ENCODE results near the gene DESI1. TPM values are rescaled to one million over a fixed set of nuclear protein-coding genes. Genes with fewer than 3 reads are reported as not detected.

DESI1 gene
- total RNA-seq, 2 experiments from 2014 or later: 48.0 to 55.1 TPM

DNA sequence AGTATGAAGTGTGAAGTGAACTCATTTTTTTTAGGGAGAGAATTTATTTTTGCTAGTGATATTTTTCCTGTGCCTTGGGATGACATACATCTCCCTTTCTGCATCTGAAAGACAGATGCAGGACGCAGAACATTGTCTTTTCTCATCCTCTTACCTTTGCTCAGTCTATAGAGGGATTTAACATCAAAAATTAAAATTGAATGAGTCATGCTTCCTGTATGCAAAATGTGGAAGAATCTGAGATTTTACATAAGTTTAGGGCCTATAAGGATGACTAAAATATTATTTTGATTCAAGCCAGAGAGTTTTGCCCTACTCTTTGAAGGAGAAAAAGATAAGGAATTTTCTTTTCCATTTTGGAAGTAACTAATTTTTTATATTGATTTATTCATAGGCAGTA is 27.6 kb upstream of the DESI1 start:
- Mint-ChIP-seq H3K36me3 (ENCODE audit: low read depth) (peaks cover 37% of the 10 kb centered on the region), H3K9me3 (no peaks in the 10 kb centered on the region), H3K27ac (peak overlapping the region; percentile 72), H3K4me1 (ENCODE audit: low read depth) (peaks cover 13% of the 10 kb centered on the region), H3K4me3 (no peak overlapping the region), H3K27me3 (no peaks in the 10 kb centered on the region)
- intact Hi-C loops (cut with micrococcal nuclease): no loop called here
- no peak for DNase-seq
- POLR2A ChIA-PET: interaction anchor here (1.2 kb wide), 1 partner anchor 10 kb away, joined by 3 read pairs; no protein-coding TSS in a partner anchor
- CTCF ChIA-PET: interaction anchor here (2.0 kb wide), 1 partner anchor 19 kb away, joined by 6 read pairs; no protein-coding TSS in a partner anchor
- no peak for ATAC-seq
- TF ChIP-seq, protein P1, sequence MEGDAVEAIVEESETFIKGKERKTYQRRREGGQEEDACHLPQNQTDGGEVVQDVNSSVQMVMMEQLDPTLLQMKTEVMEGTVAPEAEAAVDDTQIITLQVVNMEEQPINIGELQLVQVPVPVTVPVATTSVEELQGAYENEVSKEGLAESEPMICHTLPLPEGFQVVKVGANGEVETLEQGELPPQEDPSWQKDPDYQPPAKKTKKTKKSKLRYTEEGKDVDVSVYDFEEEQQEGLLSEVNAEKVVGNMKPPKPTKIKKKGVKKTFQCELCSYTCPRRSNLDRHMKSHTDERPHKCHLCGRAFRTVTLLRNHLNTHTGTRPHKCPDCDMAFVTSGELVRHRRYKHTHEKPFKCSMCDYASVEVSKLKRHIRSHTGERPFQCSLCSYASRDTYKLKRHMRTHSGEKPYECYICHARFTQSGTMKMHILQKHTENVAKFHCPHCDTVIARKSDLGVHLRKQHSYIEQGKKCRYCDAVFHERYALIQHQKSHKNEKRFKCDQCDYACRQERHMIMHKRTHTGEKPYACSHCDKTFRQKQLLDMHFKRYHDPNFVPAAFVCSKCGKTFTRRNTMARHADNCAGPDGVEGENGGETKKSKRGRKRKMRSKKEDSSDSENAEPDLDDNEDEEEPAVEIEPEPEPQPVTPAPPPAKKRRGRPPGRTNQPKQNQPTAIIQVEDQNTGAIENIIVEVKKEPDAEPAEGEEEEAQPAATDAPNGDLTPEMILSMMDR (IDR thresholded peaks at IDR 0.05): no peak

DNA sequence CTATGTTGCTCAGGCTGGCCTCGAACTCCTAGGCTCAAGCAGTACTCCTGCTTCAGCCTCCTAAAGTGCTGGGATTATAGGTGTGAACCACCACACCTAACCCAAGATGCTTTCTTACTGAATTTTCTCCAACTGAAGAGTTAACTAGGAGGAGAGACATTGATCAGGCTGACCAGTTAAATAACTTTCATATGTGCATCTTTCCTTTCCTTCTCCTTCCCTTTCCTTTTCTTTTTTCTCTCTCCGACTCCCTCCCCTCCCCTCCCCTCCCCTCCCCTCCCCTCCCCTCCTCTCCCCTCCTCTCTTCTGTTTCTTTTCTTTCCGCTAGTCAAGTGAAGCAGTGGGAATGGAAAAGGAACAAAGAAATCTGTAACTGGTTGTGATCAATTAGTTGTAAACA is 26.9 kb upstream of the DESI1 start:
- intact Hi-C loops (cut with micrococcal nuclease): no loop called here
- peaks cover 36% of the 10 kb centered on the region for H3K36me3 Mint-ChIP-seq (ENCODE audit: low read depth)
- CTCF ChIA-PET: interaction anchor here (2.0 kb wide), 1 partner anchor 19 kb away, joined by 6 read pairs; no protein-coding TSS in a partner anchor

DNA sequence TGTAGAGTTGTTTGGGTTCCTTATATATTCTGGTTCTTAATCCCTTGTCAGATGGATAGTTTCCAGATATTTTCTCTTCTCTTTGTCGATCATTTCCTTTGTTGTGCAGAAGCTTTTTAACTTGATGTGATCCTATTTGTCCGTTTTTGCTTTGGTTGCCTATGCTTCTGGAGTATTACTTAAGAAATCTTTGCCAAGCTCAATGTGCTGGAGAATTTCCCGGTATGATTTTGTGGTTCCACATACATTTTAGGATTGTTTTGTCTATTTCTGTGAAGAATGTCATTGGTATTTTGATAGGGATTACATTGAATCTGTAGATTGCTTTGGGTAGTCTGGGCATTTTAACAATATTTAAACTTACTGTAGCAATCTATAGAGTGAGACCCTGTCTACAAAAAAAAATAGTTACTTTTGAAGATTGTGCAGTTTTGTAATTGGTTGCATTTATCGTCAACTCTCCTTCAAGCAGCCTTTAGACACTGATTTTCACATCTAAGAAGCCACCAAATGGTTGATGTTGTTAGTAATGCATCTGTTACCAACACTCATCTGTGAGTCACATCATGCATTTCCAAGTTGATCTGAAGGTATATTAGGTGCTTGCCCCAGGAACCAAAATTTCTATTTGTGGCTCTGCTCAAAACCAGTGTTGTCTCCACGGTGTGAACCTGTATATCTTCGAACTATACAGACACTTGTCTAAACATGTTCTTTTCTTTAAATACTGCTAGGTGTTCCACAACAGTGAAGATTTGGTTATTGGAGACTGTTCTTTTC is 21.7 kb upstream of the DESI1 start:
- intact Hi-C loops (cut with micrococcal nuclease): no loop called here
- Mint-ChIP-seq H3K27ac (no peak overlapping the region), H3K4me1 (ENCODE audit: low read depth) (peaks cover 5% of the 10 kb centered on the region), H3K9me3 (no peaks in the 10 kb centered on the region), H3K36me3 (ENCODE audit: low read depth) (peaks cover 44% of the 10 kb centered on the region), H3K27me3 (no peaks in the 10 kb centered on the region), H3K4me3 (no peak overlapping the region)
- ChIA-PET CTCF (interaction anchor here (0.8 to 1.2 kb wide), 2 partner anchors 12 to 24 kb away, joined by 3 read pairs; no protein-coding TSS in a partner anchor), POLR2A (interaction anchor here (1.1 to 1.5 kb wide), 3 partner anchors 15 to 18 kb away, joined by 3 to 4 read pairs (median 4); no protein-coding TSS in a partner anchor)
- TF ChIP-seq, protein P1 (IDR thresholded peaks at IDR 0.05): no peak
- ATAC-seq: no peak
- no peak for DNase-seq

More for the DNA sequence above, 26.9 kb upstream of the DESI1 start:
- no peaks in the 10 kb centered on the region for H3K27me3 Mint-ChIP-seq
- TF ChIP-seq, protein P1 (IDR thresholded peaks at IDR 0.05): no peak
- POLR2A ChIA-PET: no interaction called here
- DNase-seq (no peak), ATAC-seq (no peak)
- H3K9me3 Mint-ChIP-seq: no peaks in the 10 kb centered on the region
- peaks cover 13% of the 10 kb centered on the region for H3K4me1 Mint-ChIP-seq (ENCODE audit: low read depth)
- no peak overlapping the region for H3K4me3 Mint-ChIP-seq
- peak overlapping the region; percentile 72 for H3K27ac Mint-ChIP-seq

DNA sequence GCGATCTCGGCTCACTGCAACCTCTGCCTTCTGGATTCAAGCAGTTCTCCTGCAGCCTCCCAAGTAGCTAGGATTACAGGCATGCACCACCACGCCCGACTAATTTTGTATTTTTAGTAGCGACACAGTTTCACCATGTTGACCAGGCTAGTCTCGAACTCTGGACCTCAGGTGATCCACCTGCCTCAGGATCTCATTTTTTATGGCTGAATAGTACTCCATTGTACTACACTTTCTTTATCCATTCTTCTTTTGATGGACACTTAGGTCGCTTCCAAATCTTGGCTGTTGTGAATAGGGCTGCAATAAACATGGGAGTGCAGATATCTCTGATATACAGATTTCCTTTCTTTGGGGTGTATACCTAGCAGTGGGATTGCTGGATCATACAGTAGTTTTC is 21.0 kb upstream of the DESI1 start:
- intact Hi-C loops (cut with micrococcal nuclease): no loop called here
- Mint-ChIP-seq H3K9me3 (no peaks in the 10 kb centered on the region), H3K36me3 (ENCODE audit: low read depth) (peaks cover 45% of the 10 kb centered on the region), H3K4me3 (no peak overlapping the region), H3K27me3 (no peaks in the 10 kb centered on the region), H3K4me1 (ENCODE audit: low read depth) (peaks cover 4% of the 10 kb centered on the region), H3K27ac (no peak overlapping the region)
- ATAC-seq: no peak
- ChIA-PET CTCF (interaction anchor here (0.8 kb wide), 1 partner anchor 13 kb away, joined by 3 read pairs; no protein-coding TSS in a partner anchor), POLR2A (no interaction called here)
- TF ChIP-seq, protein P1 (IDR thresholded peaks at IDR 0.05): no peak
- DNase-seq: no peak

DNA sequence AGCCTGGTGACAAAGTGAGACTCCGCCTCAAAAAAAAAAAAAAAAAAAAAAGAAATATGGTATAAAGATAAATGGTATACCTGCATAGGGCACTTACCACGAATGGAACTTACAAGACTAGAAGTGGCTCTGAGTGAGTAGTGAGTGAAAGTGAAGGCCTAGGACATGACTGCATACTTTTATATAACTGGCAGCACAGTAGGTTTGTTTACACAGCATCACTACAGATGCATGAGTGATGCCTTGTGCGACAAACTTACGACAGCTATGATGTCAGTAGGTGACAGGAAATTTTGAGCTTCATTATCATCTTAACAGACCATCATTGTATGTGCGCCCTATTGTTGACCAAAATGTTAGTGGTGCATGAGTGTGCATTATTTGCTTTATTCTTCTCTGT is 17.9 kb upstream of the DESI1 start:
- no peak for DNase-seq
- CTCF ChIA-PET: interaction anchor here (1.1 to 1.9 kb wide), 3 partner anchors 17 to 58 kb away, joined by 3 to 10 read pairs (median 3); no protein-coding TSS in a partner anchor
- TF ChIP-seq, protein P1 (IDR thresholded peaks at IDR 0.05): no peak
- POLR2A ChIA-PET: interaction anchor here (0.9 to 4.5 kb wide), 5 partner anchors 8 to 22 kb away, joined by 3 to 18 read pairs (median 4); partner anchors contain the start of gene XRCC6
- ATAC-seq: no peak
- no peaks in the 10 kb centered on the region for H3K9me3 Mint-ChIP-seq
- intact Hi-C loops (cut with micrococcal nuclease): no loop called here
- peaks cover 64% of the 10 kb centered on the region for H3K36me3 Mint-ChIP-seq (ENCODE audit: low read depth)
- no peak overlapping the region for H3K4me3 Mint-ChIP-seq
- H3K4me1 Mint-ChIP-seq (ENCODE audit: low read depth): peaks cover 7% of the 10 kb centered on the region
- no peaks in the 10 kb centered on the region for H3K27me3 Mint-ChIP-seq
- H3K27ac Mint-ChIP-seq: no peak overlapping the region

All from activated CD8-positive, alpha-beta T cell treated with anti-CD3 and anti-CD28 coated beads for 36 hours (primary cell).